GM18498 (cell line): ENCODE results near the gene CDC73.
"Not testable (repeated sequence)": the region's sequence is repeated elsewhere in the genome, so short reads cannot be mapped to it uniquely, and the experiment has no call there.

Experiments used
- ATAC-seq: cut with Tn5 transposase; IDR thresholded peaks from one replicate; pipeline ENCODE4 v1.9.1; 2021; ENCODE audit warnings: mild to moderate bottlenecking, moderate library complexity; ENCODE audit not compliant: unreplicated experiment

Gene CDC73

DNA sequence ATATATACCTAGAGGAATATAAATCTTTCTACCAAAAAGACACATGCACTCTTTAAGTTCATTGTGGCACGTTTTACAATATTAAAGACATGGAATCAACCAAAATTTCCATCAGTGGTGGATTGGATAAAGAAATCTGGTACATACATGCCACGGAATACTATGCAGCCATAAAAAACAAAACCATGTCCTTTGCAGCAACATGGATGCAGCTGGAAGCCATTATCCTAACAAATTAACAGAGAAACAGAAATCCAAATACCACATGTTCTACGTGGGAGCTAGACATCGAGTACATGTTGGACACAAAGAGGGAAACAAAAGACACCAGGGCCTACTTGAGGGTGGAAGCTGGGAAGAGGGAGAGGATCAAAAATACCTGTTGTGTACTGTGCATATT lies 97.6 kb downstream of the CDC73 start:
- ATAC-seq = no peak

DNA sequence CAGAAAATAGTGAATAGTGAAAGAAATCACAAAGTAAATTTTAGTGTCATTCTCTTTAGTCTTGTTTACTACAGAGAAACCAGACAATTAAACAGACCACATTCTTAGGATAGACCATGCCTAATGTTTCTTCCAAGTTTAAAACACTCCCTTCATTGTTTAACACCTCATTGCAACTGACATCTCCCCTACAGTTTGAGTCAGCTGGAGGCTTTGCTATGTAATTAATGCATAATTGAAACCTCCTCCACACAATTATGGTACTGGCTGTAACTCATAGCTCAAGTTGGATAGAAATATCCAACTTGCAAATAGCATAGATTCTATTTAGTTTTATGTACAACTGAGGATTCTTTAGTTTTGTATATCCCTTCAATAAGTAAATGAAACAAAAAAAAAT lies 99.8 kb downstream of the CDC73 start:
- no peak for ATAC-seq

DNA sequence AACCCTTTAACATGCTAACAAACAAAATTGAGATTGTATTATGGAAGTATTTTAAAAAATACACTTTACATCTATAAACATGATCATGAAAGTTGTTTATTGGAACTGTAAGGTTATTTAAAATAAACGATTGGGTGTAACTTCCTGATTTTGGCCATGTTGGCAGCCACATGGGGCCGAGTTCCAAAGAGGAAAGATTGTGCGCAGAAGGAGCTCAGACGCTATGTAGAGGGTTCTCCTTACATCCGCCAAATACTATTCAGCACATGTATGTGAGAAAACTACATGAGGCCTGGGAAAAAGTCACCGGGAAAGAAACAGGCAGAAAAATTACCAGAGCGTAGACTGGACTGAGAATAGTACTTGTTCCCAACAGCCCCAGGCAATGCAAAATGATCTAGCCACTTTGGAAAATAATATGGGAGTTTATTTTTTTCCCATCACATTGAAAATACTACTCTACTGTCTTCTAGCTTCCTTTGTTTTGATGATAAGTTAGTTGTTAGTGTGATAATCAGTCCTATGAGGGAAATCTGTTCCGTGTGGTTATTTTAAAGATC lies 100.3 kb downstream of the CDC73 start:
- ATAC-seq = no peak

DNA sequence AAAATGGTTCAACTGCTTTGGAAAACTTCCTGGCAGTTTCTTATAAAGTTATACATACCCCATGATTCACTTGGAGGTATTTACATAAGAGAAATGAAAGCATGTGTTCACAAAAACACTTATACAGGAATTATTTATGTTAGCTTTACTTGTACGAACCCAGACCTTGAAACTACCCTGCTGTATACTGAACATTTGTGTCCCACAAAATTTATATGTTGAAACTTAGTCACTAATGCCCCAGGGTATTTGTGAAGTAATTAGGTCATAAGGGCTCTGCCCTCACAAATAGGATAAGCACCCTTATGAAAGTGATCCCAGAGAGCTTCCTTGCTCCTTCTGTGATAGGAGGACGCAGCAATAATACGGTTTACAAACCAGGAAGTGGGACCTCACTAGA lies 107.3 kb downstream of the CDC73 start:
- ATAC-seq = no peak

DNA sequence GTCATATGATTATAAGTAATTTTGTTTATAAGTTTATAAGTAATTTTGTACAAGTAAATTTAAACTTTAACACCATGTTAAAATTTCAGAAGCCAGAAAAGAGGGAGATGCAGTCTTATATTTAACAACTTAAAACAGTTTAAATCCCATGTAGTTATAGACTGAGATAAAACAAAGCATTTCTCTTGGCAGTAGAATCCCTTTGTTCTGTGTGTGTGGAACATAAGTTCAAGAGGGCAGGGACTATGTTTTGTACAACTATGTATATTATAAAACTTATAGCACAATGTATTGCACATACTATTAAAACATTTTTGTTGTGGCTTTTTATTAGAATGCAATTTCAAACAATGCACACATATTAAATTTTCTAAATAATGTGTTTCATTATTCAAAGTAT lies 109.3 kb downstream of the CDC73 start:
- ATAC-seq = not testable (repeated sequence)

DNA sequence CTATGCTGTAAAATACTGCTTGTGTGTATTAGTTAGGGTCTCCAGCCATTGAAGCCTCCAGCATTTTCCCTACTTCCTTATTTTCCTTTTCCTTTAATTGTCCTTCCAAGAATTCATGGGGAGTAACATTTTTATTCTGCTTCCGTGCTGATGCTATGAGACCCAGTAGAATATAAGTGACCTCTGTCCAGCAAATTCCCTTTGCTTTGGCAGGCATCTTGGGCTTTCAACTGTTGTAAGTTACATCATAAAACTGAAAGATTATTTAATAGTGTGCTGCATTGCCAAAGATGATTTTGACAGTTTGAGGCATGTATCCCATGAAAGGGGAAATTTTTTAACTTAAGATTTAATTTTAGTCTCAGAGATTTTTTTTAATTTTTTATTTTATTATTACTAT lies 112.7 kb downstream of the CDC73 start:
- no peak for ATAC-seq

DNA sequence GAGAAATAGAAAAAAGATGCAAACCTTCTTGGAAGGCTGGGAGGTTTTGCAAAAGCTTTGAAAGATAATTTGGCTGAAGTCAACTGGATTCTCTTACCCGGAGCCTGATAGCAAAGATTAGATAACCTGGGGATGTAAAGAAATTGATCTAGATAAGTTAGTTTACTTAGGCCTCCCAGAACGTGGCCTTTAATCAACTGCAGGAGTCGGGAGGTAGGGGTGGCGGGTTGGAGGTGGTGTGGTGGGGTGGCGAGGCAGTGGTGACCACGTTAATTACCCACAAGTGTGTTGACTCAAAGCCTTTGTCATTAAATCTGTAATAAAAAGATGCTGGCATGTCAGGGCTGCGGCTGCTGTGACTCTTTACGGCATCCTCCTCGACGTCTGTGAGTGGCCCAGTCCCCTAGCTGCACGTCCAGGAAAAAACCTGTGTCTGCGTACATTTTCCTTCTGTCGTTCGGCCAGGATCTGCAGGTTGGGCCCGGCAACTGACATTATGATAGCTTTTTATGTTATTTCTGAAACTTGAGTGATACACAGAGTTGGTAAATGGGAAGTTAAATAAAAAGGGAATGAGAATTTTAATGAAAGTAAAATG lies 115.6 kb downstream of the CDC73 start:
- no peak for ATAC-seq

DNA sequence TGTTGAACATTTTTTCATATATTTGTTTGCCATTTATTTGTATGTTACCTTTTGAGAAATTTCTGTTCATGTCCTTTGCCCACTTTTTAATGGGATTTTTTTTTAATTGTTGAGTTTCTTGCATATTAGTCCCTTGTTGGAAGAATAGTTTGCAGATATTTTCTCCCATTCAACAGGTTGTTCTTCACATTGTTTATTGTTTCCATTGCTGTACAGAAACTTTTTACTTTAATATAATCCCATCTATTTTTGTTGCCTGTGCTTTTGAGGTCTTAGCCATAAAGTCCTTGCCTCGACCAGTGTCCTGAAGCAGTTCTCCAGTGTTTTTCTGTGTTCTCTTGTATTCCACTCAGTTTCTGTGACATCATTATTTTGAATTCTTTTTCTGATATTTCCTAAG lies 118.8 kb downstream of the CDC73 start:
- no peak for ATAC-seq

DNA sequence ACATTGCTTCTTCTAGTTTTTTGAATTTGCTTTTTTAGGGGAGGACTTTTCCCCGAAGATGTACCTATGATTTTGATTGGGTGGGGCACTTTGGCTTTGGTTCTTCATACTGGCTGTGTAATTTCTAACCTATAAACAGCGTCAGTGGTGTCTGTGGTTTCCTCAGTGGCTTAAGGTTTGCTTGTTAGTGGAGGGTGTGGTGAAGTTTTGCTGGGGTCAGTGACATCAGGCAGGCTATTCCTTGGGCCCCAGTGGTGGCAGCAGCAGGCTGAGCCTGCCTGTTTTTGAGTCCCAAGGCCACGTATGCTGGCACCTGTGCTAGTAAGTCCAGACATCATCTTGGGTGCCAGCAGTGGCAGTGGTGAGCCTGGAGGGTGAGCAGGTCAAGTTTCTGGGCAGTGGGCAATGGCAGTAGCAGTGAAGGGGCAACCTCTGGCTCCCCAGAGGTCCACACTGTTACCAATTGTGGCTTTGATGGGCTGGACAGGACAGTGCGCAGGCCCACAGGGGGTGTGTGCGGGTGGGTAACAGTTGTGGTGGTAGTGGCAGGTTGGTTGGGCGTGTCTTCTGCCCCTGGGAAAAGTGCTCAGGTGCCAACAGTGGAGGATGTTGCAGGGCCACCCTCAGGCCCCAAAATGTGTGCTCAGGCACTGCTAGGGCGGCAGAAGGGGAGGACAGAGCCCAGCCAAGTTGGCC lies 119.4 kb downstream of the CDC73 start:
- peak; percentile 70 for ATAC-seq

DNA sequence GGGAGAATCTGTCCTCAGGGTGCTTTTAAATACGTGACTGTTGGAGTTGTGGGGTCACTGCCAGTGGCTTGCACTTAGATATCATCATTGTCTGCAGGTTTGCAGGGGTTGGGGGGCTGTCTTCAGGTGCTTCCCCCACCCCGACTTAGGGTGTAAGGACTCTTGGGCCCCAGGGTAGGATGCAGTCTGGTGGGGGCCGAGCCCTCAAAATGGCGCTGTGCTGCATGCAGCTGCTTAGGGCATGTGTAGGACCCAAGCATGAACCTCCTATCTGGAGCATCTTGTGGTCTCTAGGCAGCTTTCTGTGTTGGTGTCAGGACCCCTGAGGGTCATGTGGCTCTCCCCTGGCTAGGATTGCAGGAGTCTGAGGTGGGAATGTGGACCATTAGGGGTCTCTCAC lies 120.2 kb downstream of the CDC73 start:
- ATAC-seq = no peak

DNA sequence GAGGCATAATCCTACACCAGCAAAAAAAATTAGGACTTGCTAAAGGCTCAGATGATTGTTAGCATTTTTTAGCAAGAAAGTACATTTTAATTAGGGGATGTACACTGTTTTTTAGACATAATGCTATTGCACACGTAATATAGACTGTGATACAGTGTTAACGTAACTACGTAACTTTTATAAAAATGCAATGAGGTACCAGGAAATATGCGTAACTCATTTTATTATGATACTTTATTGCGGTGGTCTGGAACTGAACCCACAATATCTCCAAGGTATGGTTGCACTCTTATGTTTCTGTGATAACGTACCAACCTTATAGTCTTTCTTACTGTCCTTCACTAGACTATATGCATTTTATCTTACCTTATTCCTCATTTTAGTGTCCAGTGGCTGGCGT lies 127.4 kb downstream of the CDC73 start:
- no peak for ATAC-seq

DNA sequence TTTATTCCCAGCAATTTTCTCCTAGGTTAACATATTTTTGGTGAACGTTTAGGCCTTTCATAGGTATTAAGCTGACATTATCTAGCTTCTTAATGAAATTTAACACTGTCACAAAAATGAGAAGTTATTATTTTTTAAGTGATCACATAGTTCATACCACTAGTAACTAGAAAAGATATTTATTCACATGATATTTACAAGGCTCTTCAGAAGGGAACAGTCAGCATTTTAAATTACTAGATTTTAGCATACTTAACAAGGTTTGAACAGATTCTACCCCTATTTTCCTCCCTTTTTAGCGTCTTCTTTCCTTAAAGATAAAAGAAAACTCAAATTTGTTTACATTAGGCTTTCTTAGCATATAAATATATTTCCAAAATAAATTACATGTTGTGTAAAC lies 130.1 kb downstream of the CDC73 start:
- ATAC-seq = no peak

DNA sequence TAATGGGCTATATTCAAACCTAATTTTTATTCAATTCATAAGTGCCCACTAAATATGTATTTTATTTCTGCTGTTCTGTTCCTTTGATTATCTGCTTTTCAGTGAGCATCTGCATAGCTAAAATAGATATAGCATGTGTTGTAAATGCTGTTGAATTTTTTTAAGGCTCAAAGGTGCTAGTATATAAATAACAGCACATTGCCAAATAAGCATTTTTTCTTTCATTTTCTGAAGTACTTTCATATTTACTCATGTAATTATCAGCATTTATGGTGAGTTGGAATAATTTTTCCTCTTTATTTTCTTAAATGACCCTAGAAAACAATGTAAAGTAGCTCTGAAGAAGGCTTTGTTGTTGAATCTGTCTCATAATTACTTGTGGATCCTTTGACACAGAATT lies 134.2 kb downstream of the CDC73 start:
- peak; percentile 50 for ATAC-seq

DNA sequence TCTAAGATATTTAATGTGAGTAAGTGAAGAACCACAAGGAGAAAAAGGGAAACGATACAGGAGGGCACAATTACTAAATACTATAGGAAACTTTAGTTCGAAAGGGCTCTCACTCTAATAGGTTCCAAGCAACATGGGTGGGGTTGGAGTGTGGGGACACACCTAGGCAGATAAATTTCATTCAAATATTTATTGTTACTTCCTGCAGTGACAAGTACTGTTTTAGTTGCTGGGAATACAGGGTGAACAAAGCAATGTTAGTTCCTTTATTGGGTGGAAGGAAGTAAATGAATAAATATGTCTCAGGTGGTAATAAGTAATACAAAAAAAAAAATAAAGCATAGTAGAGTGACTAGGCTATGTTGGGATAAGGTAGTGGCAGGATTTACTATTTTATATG lies 137.8 kb downstream of the CDC73 start:
- no peak for ATAC-seq

DNA sequence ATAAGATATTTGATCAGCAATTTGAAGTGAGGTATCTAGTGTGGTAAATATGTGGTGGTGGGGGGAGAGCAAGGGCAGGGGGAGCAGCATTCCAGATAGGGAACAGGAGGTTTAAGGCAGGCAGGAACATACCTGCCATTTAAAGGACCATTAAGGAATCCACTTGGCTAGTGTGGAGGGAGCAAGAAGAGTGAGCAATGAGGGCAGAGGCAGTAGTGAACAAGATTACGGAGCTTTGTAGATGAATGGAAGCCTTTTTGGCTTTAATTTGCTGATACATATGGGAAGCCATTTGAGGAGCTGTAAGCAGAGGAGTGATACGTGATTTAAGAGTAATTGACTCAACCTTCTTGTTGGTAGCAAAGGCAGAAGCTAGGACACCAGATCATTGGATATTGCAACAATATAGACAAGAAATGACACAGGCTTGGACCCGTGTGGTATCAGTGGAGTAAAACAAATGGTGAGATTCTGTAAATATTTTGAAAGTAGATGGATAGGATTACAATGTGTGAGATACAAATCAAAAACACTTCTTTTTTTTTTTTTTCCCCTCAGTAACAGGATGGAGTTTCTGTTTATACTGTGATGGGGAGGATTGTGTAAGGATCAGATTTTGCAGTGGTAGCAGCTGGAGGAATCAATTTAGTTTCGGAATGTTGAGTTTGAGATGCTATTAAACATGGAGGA lies 138.4 kb downstream of the CDC73 start:
- ATAC-seq = no peak

DNA sequence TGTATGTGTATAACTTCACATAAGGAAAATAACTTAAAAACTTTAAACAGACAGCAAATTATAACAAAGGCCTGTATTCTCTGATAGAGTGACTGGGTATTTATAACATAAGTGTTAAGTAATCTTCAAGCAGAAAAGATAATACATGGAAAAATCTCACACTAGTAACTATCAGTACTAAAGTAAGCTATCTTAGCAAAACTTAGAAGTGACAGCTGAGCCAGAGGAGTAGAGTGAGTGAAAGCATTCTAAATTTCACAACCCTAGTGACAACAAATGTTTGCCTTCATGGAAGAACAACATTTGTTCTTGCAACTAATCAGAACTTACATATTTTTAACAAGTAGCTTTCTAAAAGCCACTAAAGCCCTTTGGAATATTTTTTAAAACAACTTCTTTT lies 139.1 kb downstream of the CDC73 start:
- no peak for ATAC-seq

DNA sequence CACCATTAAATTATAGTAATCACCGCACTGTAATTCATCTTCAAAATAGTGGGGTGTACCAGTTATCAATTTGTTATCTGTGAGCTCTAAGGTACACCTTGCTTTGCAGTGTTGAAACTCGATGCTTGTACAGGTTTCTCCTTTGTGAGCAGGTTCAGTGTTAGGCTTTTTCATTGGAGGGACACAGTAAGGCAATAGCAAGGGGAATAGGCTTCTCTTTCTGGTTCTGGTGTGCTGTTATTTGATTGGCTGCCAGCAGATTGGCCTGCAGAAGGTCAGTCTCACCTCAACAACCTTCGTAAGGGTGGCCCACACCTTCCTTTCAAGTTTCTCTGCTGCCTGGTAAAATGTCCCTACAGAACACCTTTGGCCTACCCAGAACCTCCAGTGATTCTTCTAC lies 140.8 kb downstream of the CDC73 start:
- no peak for ATAC-seq

DNA sequence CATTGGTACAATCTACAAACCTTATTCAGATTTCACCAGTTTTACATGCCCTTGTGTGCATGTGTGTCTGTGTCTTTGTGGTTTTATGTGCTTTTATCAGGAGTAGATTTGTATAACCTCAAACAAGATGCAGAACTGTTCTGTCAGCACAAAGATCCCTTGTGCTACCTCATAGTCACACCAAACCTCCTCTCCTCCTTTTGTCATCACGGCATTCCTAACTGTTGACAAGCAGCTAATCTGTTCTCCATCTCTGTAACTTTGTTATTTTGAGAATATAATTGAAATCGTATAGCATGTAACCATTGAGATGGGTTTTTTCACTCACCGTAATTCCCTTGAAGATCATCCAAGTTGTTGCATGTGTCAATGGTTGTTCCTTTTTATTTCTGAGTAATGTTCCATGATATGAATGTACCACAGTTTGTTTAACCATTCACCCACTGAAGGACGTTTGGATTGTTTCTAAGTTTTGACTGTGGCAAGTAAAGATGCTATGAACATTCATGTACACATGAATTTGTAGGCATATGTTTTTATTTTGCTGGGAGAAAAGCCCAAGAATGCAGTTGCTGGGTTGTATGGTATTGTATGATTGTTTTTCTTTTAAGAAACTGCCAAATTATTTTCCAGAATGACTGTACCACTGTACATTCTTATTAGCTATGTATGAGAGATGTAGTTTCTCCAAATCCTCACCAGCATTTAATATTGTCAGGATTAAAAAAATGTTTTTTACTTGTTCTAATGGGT lies 142.7 kb downstream of the CDC73 start:
- no peak for ATAC-seq

DNA sequence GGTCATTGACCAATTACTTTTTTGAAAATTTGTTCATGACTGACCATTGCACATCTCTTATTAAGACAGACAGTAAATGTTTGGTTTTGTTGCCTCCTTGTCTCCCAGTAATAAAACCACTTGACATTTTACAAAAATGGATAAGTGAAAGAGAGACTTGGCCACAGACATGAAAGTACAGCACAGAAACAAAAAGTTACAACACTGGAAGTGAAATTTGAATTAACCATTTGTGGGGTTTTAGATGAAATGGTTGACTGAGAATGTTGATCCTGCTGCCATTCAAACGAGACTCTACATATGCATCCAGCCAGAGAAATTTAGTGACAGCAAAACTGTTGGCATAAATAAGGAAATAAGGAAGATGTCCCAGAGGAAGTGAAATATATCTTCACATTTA lies 143.9 kb downstream of the CDC73 start:
- ATAC-seq = peak; percentile 76

DNA sequence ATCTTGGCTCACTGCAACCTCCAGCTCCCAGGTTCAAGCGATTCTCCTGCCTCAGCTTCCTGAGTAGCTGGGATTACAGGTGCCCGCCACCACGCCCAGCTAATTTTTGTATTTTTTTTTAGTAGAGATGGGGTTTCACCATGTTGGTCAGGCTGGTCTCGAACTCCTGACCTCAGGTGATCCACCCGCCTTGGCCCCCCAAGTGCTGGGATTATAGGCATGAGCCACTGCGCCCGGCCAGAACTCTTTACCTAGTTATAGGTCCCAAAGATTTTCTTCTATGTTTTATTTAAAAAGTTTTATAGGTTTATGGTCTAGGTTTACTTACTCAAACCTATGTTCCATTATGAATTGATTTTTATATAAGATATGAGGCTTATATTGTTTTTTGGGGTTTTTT lies 145.0 kb downstream of the CDC73 start:
- ATAC-seq = not testable (repeated sequence)

DNA sequence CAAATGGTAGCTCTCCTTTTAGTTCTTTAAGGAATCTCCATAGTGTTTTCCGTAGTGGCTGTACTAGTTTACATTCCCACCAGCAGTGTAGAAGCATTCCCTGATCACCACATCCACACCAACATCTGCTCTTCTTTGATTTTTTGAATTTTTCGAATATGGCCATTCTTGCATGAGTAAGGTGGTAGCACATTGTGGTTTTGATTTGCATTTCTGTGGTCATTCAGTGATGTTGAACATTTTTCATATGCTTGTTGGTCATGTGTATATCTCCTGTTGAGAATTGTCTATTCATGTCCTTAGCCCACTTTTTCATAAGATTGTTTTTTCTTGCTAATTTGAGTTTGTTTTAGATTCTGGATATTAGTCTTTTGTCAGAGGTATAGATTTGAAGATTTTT lies 149.2 kb downstream of the CDC73 start:
- peak; percentile 98 for ATAC-seq
